ENCODE data around the gene LMO7. TPM values are rescaled to one million over a fixed set of nuclear protein-coding genes. Genes with fewer than 3 reads are reported as not detected.

Gene LMO7
- total RNA-seq, 1 experiment from 2014 or later: 11.8 TPM

DNA sequence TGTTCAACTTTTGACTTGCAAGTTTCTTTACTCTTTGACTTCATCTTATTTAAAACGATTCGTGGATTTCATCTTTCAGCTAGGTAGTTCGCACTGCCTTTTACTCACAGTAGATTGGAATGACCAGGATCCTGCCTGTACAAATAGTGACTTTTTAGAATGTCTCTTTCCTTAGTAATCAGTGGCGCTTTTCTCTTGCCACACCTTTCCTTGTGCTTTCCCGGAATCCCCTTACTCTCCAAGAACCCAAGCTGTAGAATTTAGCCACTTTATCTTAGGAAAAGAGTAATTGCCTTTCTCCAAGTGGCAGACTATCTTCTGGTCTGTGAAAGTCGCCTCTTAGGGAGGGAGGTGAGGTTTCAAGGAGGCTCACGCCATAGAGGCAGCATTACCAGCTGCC is 123.4 kb downstream of the LMO7 start:
- no peaks in the 10 kb centered on the region for H3K36me3 ChIP-seq (ENCODE audit: control insufficient read depth, insufficient read depth, low read length)
- no TSS peak for BruUV-seq (replicated peaks)
- H3K27ac ChIP-seq (ENCODE audit: low read length): no peak overlapping the region
- POLR2A ChIA-PET: no interaction called here
- no peak overlapping the region for H3K4me3 ChIP-seq (ENCODE audit: low read depth in 2 of 2, low read length in 2 of 2)
- in situ Hi-C loops (cut with HindIII; ENCODE audit: low pct_unique_long_range_greater_than_20kb, low sequenced_read_pairs) (no loop called here), intact Hi-C loops (cut with micrococcal nuclease; ENCODE audit: unreplicated experiment) (no loop called here)
- no peaks in the 10 kb centered on the region for H3K27me3 ChIP-seq (ENCODE audit: control insufficient read depth, insufficient read depth, low read length)
- no peaks in the 10 kb centered on the region for H3K9me3 ChIP-seq (ENCODE audit: control insufficient read depth, insufficient read depth, low read depth, low read length)
- peaks cover 2% of the 10 kb centered on the region; the same call in 1 of the 2 replicates for H3K4me1 ChIP-seq (ENCODE audit: control insufficient read depth, insufficient read depth, low read length)
- DNase-seq (ENCODE audit: low read depth, low spot score): no peak
- ATAC-seq: no peak
- CTCF ChIA-PET: no interaction called here
- no peak for TF ChIP-seq POLR2AphosphoS5 (IDR thresholded peaks at IDR 0.05; ENCODE audit: low read depth, low read length)
- TF ChIP-seq TCF7L2 (IDR thresholded peaks at IDR 0.05; ENCODE audit: low read depth, low read length): no peak

DNA sequence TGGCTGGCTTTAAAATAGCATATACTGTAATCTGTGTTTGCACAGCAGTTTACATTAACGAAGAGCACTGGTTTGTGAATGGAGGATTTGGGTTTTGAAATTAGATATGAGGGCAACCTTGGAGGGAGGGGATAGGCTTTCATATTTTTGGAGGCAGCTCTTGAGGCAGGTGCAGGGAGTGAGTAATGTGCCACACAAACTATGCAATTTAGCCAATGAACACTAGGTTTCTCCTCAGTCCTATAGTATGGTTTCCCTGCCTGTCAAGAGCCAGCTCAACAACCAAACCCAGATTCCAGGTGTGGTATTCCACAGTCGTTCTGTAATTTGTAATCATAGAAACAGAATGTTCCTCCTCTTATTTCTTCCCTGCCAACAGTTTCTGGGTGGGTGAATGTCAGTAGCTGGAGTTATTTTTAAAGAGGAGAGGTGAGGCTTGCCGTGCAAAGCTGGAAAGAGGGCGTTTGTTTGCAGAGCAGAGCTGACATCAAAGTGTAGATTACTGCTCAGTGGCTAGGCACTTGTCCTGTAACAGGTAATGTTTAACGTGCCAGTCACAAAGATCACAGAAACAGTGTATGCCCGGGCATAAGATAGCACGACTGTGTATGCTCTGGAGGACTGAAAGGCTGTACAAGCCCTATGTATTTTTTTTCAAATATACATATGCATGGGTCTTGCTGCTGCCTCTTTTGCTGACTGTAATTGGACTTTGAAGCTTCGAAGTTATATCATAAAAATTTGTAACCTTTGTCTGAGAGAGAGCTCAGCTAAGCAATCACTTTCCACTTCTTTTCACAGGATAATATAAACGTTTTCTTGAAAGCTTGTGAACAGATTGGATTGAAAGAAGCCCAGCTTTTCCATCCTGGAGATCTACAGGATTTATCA is 124.2 kb downstream of the LMO7 start:
- POLR2A ChIA-PET: interaction anchor here (0.7 kb wide), 1 partner anchor 91 kb away, joined by 3 read pairs; no protein-coding TSS in a partner anchor
- no TSS peak for BruUV-seq (replicated peaks)
- peak; percentile 82 for ATAC-seq
- in situ Hi-C loops (cut with HindIII; ENCODE audit: low pct_unique_long_range_greater_than_20kb, low sequenced_read_pairs): no loop called here
- Histone ChIP-seq H3K27ac (ENCODE audit: low read length) (no peak overlapping the region), H3K36me3 (ENCODE audit: control insufficient read depth, insufficient read depth, low read length) (no peaks in the 10 kb centered on the region), H3K4me3 (ENCODE audit: low read depth in 2 of 2, low read length in 2 of 2) (peak overlapping the region in 1 of 2 experiments; percentile 49; a peak in 2 of 4 replicates), H3K4me1 (ENCODE audit: control insufficient read depth, insufficient read depth, low read length) (peaks cover 2% of the 10 kb centered on the region; the same call in 1 of the 2 replicates), H3K27me3 (ENCODE audit: control insufficient read depth, insufficient read depth, low read length) (no peaks in the 10 kb centered on the region), H3K9me3 (ENCODE audit: control insufficient read depth, insufficient read depth, low read depth, low read length) (no peaks in the 10 kb centered on the region)
- no peak for DNase-seq (ENCODE audit: low read depth, low spot score)
- CTCF ChIA-PET: interaction anchor here (0.6 kb wide), 1 partner anchor 9 kb away, joined by 3 read pairs; no protein-coding TSS in a partner anchor
- intact Hi-C loops (cut with micrococcal nuclease; ENCODE audit: unreplicated experiment): no loop called here
- TF ChIP-seq, protein P1, sequence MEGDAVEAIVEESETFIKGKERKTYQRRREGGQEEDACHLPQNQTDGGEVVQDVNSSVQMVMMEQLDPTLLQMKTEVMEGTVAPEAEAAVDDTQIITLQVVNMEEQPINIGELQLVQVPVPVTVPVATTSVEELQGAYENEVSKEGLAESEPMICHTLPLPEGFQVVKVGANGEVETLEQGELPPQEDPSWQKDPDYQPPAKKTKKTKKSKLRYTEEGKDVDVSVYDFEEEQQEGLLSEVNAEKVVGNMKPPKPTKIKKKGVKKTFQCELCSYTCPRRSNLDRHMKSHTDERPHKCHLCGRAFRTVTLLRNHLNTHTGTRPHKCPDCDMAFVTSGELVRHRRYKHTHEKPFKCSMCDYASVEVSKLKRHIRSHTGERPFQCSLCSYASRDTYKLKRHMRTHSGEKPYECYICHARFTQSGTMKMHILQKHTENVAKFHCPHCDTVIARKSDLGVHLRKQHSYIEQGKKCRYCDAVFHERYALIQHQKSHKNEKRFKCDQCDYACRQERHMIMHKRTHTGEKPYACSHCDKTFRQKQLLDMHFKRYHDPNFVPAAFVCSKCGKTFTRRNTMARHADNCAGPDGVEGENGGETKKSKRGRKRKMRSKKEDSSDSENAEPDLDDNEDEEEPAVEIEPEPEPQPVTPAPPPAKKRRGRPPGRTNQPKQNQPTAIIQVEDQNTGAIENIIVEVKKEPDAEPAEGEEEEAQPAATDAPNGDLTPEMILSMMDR (IDR thresholded peaks at IDR 0.05): peak; percentile 20; the same call in 1 of the 2 replicates
- no peak for TF ChIP-seq SIN3A (IDR thresholded peaks at IDR 0.05; ENCODE audit: borderline replicate concordance, insufficient read depth, low read depth, low read length)
- 0 out of 2 replicates have a peak, but pooled peaks have one; percentile 21 for TF ChIP-seq TCF7L2 (IDR thresholded peaks at IDR 0.05; ENCODE audit: low read depth, low read length)

DNA sequence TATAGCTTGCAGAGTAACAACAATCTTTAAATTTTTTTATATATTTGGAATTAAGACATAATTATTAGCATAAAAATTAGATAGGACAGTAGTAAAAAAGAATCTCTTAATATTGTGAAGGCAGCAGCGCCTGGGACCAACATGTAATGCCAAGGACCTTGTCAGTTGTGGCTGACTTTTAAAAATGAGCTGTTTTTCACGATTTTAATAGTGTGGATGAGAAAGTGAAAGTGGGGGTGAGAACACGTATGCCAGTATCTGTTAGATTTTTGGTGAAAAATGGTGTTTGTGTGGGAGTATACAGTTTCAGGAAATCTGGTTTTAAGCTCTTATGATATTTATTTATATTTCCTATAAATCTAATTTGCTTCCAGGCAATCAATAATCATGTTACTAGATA is 125.2 kb downstream of the LMO7 start:
- ATAC-seq (no peak), DNase-seq (ENCODE audit: low read depth, low spot score) (no peak)
- in situ Hi-C loops (cut with HindIII; ENCODE audit: low pct_unique_long_range_greater_than_20kb, low sequenced_read_pairs): no loop called here
- H3K4me3 ChIP-seq (ENCODE audit: low read depth in 2 of 2, low read length in 2 of 2): peak overlapping the region; percentile 4 to 43; a peak in 3 of 4 replicates
- no peaks in the 10 kb centered on the region for H3K36me3 ChIP-seq (ENCODE audit: control insufficient read depth, insufficient read depth, low read length)
- intact Hi-C loops (cut with micrococcal nuclease; ENCODE audit: unreplicated experiment): no loop called here
- no TSS peak for BruUV-seq (replicated peaks)
- TF ChIP-seq POLR2AphosphoS5 (IDR thresholded peaks at IDR 0.05; ENCODE audit: low read depth, low read length) (no peak), TCF7L2 (IDR thresholded peaks at IDR 0.05; ENCODE audit: low read depth, low read length) (no peak), SIN3A (IDR thresholded peaks at IDR 0.05; ENCODE audit: borderline replicate concordance, insufficient read depth, low read depth, low read length) (no peak)
- TF ChIP-seq, protein P1 (IDR thresholded peaks at IDR 0.05): no peak
- TF ChIP-seq, protein P2, sequence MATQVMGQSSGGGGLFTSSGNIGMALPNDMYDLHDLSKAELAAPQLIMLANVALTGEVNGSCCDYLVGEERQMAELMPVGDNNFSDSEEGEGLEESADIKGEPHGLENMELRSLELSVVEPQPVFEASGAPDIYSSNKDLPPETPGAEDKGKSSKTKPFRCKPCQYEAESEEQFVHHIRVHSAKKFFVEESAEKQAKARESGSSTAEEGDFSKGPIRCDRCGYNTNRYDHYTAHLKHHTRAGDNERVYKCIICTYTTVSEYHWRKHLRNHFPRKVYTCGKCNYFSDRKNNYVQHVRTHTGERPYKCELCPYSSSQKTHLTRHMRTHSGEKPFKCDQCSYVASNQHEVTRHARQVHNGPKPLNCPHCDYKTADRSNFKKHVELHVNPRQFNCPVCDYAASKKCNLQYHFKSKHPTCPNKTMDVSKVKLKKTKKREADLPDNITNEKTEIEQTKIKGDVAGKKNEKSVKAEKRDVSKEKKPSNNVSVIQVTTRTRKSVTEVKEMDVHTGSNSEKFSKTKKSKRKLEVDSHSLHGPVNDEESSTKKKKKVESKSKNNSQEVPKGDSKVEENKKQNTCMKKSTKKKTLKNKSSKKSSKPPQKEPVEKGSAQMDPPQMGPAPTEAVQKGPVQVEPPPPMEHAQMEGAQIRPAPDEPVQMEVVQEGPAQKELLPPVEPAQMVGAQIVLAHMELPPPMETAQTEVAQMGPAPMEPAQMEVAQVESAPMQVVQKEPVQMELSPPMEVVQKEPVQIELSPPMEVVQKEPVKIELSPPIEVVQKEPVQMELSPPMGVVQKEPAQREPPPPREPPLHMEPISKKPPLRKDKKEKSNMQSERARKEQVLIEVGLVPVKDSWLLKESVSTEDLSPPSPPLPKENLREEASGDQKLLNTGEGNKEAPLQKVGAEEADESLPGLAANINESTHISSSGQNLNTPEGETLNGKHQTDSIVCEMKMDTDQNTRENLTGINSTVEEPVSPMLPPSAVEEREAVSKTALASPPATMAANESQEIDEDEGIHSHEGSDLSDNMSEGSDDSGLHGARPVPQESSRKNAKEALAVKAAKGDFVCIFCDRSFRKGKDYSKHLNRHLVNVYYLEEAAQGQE (IDR thresholded peaks at IDR 0.05; ENCODE audit: insufficient read depth in 1 of 2, low read depth in 2 of 2, low read length in 1 of 2): no peak
- peak overlapping the region; percentile 48 for H3K27ac ChIP-seq (ENCODE audit: low read length)
- ChIA-PET POLR2A (interaction anchor here (0.8 kb wide), 1 partner anchor 72 kb away, joined by 3 read pairs; no protein-coding TSS in a partner anchor), CTCF (no interaction called here)
- no peaks in the 10 kb centered on the region for H3K9me3 ChIP-seq (ENCODE audit: control insufficient read depth, insufficient read depth, low read depth, low read length)
- peaks cover 2% of the 10 kb centered on the region; the same call in 1 of the 2 replicates for H3K4me1 ChIP-seq (ENCODE audit: control insufficient read depth, insufficient read depth, low read length)
- H3K27me3 ChIP-seq (ENCODE audit: control insufficient read depth, insufficient read depth, low read length): no peaks in the 10 kb centered on the region

All from Panc1 (cell line).